Activated gamma-delta T cell treated with anti-CD3 and anti-CD28 coated beads, Interleukin-2, amount 50 U/mL, for 16 hours (primary cell): ENCODE measurements around the gene DCST1.

Source experiments
- DNase-seq: peaks from one replicate; pipeline ENCODE4 v3.0.0-alpha.2; 2020; ENCODE audit warnings: low read depth

Gene DCST1

DNA sequence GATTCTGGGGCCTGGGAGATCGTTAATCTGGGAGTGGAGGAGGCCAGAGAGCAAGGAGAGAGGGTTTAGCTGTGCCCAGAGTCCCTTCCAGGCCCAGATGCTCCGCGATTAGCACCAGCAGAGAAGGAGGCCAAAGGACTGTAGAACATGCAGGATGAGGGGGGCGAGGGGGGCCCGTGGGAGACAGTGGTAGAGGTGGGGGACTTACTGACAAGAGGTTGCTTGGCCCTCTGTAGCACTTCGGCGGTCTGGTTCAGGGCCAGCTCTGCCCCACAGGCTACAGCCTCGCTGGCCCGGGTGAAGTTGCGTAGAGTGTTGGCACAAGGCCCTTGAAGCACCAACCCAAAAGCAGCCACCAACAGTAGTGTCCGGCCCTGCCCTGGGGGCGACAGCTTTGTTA is 738 bp upstream of the DCST1 start:
- DNase-seq, result no peak

DNA sequence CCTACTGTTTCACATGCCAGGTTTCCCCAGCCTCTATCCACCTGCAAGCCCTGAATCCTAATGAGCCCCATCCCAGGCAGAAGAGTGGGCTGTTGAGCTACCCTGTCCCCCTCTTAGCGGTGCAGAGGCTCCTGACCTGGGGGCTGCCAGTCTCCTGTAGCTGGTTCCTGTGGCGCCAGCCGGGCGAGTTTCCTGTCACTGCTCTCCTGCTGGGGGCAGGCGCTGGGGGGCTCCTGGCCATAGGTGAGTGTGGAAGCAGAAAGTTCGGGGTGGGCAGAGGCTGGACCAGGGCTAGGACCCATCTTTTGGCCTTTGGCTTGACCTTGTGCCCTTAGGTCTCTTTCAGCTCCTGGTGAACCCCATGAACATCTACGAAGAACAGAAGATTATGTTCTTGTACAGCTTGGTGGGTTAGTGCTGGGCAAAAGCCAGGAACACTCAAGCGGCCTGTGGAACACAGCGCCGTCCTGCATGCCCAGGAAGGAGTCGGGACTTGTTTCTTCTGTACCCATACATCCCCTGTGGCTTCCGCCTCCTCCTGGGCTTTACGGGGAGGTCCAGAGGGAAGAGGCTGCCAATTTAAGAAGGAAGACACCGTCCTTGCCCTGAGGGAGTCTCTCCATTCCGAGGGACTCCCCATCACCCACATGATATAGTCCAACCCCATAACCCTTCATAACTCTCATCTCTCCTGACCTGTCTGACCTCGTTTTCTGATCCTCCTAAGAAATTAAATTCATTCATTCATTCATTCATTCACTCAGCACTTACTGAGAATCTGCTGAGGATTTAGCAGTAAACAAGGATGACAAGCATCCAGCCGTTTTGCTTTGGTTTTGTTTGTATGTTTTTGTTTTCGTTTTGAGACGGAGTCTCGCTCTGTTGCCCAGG is 939 bp downstream of the DCST1 start:
- no peak for DNase-seq

GRCh38 chr1:155035936-155036335 is 2.3 kb downstream of the DCST1 start:
- no peak for DNase-seq

- DNase-seq, result no peak
Measured at GRCh38 chr1:155037043-155037442, 3.4 kb downstream of the DCST1 start.

- DNase-seq, result no peak
Measured at GRCh38 chr1:155037851-155038441, 4.3 kb downstream of the DCST1 start.

DNA sequence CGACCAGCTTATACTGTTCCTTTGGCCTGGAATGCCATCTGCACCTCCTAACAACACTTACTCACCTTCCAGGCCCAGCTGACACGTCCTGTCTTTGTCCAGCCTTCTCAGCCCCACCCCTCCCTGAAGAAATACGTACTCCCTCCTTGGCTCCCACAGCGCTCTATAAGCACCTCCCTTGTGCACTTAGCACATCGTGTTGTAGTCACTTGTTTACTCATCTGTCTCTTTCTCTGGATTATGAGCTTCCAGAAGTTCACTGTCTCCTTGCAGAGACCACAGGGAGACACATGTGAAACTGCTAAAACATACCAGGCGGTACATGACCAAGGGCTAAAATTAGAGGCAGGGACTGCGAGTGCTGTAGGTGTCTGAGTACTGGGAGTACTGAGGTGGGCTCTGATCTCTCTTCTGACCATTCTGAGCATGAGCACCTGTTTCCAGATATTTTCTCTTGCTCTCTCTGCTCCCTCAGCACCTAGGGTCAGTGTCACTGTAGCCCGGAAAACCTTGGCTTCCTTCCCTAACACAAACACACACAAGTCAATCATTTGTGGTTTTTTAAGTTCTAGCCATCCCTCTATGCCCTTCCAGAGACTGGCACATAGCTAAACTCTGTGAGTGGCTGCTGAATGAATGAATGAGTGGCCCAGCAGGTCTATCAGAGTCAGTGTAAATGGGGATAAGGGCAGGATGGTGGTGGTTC is 5.1 kb downstream of the DCST1 start:
- DNase-seq, result no peak

- no peak for DNase-seq
Measured at GRCh38 chr1:155039308-155039669, 5.7 kb downstream of the DCST1 start.

GRCh38 chr1:155040358-155041093 is 6.9 kb downstream of the DCST1 start:
- no peak for DNase-seq

GRCh38 chr1:155042789-155043188 is 9.2 kb downstream of the DCST1 start:
- DNase-seq, result no peak

GRCh38 chr1:155043301-155043702 is 9.7 kb downstream of the DCST1 start:
- DNase-seq, result no peak

GRCh38 chr1:155043793-155044192 is 10.2 kb downstream of the DCST1 start:
- DNase-seq, result no peak

GRCh38 chr1:155044365-155044764 is 10.7 kb downstream of the DCST1 start:
- no peak for DNase-seq

- peak; percentile 46 for DNase-seq
Measured at GRCh38 chr1:155044812-155045657, 11.4 kb downstream of the DCST1 start.

GRCh38 chr1:155048449-155049334 is 15.1 kb downstream of the DCST1 start:
- no peak for DNase-seq

GRCh38 chr1:155049651-155050559 is 16.3 kb downstream of the DCST1 start:
- DNase-seq, result no peak

DNA sequence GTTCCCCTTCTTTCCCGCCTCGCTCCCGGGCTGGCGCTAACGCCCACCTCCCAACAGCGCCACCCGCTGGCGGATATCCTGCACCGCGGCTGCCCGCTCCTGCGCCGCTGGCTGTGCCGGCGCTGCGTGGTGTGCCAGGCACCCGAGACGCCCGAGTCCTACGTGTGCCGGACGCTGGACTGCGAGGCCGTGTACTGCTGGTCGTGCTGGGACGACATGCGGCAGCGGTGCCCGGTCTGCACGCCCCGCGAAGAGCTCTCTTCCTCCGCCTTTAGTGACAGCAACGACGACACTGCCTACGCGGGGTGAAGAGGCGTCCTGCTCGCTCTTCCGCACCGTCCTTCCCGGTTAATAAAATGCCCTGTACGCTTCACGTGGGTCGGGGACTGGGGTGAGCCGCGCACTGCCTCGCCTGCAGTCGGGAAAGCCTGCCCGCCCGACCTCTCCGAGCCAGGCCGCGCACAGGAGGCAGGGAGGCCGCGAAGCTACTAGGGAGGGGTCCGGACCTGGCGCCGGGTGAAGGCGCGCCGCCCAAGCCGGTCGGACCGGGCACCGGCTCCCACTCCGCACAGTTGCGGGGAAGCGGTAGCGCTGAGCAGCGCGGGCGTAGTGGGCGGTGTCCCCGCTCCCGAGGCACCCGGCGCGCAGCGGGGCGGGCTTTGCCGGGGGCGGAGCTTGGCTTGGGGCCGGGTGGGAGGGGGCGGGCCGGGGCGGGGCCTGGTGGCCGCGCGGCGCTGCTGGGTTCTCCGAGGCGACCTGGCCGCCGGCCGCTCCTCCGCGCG is 17.1 kb downstream of the DCST1 start, which contains the start of gene ADAM15:
ADAM15 (plus strand) TSS at position 757 of the 782 bp plus-strand sequence. CDS start 71 bp downstream, outside the sequence.
- DNase-seq, result peak; percentile 60

DNA sequence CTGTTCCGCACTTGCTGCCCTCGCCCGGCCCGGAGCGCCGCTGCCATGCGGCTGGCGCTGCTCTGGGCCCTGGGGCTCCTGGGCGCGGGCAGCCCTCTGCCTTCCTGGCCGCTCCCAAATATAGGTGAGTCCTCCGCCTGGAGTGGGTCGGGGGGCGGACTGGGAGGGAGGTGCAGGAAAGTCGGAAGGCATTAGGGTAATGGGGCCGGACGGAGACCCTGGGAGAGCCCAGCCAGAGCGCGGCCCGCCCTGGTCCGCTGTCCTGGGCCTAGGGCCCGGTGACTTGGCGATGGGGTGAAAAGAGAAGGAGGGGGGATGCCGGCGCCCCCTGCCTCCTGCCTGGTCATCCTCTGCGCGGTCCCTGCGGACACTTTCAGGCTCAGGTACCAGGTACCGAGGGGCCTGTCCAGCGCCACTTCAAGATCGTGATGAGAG is 17.7 kb downstream of the DCST1 start:
- DNase-seq, result no peak

GRCh38 chr1:155051777-155052398 is 18.3 kb downstream of the DCST1 start:
- no peak for DNase-seq
